NCI-H2227 (cell line): ENCODE measurements around the gene OSBPL5.
A peak's percentile ranks its signal among the peaks of the same experiment; 100 is the strongest.

Experiments
- DNase-seq: peaks from one replicate; lab custom pipeline; 2025; ENCODE audit not compliant: unreplicated experiment; lab: John Stamatoyannopoulos, UW

Gene OSBPL5

GRCh38 chr11:3060436-3061025 is 104.6 kb downstream of the OSBPL5 start:
- DNase-seq = no peak

GRCh38 chr11:3058753-3059664 is 106.1 kb downstream of the OSBPL5 start:
- no peak for DNase-seq

GRCh38 chr11:3057069-3057963 is 107.8 kb downstream of the OSBPL5 start, which contains the start of gene CARS1:
Gene CARS1, minus strand, starts transcription at chr11:3057423. Its CDS starts 56 bp downstream, at chr11:3057367.
- peak; percentile 98 for DNase-seq

DNA sequence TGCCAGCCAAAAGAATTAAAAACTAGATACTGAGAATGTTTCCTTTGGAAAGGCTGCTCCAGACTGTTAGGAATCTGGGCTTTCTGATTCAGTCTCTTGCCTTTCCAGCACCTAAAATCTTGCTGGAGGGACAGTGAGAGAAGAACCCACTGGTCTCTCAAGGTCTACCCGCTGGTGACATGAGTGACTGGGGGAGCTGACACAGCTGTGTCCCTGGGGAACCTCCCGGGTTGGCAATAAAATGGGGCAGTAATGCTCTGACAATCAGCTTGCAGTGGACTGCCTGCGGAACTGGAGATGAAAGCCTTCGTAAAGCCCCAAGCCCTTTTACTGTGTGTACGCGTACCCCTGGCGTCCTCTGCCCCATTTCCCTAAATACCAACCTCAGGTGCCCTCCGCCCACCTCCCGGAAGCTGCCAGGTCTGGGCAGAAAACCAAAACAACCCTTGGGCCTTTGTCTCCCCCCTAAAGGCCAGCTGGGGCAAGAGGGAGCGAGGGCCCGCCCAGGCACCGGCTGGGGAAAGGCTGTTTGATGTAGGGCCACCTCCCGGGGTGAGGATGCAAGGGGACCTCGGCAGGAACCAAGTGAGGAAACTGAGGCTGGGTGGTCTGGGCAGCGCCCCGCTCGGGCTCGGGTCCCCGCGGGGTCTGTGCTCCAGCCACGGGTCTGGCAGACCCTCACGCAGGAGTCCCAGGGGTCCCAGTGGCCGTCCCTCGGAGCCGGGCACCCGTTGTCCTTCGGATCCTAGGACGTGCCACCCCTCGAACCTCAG is 108.6 kb downstream of the OSBPL5 start:
- no peak for DNase-seq

DNA sequence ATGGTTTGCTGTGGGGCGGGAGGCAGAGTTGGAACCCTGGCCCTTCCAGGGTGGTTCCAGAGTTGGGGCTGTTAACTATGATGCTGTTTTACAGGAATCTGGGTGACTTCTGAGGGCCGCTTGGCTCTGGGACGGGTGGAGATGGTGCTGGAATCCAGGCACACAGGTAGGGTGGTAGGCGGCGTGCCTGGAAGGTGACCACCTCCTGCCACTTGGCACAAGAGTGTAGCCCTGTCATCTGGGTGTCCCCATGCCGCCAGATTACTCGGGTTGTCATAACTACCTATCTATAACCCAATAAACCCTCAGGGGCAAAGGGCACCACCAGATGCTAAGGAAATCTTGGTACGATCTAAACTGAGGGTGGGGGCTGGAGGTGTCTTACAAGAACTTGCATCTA is 109.2 kb downstream of the OSBPL5 start:
- no peak for DNase-seq

DNA sequence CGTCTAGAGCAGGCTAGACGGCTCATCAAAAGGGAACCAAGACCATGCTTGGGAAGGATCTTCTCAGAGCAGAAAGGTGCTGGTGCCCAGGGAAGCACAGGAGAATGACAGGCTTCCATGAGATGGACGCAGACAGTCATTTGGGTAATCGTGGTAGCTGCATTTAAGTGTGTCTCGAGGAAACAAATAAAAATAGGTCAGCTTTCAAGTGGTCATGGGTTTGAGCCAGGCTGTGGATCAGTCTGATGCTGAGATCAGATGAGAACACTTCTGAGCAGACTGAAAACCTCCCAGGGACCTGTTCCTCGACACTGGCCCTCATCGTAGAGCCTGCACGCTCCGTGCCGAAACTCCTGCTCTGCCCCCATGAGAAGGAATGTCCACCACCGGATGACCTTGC is 112.5 kb downstream of the OSBPL5 start:
- DNase-seq = peak; percentile 77

GRCh38 chr11:3052109-3052479 is 113.0 kb downstream of the OSBPL5 start:
- peak; percentile 94 for DNase-seq

DNA sequence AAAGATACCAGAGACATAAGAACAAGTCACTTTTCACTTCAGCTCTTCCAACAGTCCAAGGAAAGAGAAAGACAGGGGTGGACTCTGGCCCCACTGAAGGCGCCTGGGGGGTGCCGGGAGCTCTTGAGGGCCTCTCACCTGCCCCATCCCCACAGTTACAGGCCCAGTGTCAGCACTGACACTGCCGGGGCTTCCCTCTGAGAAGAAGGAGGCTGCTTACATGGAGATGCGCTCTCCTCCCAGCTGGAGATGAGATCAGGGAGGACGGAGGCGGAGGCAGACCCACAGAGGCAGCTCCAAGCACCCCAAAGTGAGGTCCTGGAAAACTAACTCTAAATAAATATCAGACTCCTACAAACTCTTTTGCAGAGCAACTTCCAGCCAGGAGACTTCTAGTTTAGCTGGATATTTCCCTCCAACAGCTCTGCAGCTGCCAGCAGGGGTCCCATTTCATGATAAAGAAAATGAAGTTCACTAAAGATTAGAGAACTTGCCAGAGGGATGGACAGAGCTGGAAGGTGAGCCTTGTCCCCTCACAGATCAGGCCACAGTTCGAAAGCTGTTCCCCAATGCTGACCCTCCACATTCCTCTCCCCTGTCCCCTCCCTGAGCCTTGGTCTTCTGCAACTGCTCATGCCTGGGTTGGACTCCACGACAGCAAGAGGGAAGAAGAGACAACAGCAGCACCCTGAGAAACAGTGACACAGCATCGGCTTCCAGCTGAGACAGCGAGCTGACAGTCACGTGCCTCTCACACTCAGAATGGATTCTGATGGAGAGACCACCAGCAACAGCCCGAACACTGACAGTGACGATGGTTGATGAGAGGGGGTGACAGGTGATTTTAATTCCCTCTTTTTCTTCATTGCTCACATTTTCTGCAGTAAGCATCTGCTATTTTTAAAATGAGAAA is 113.7 kb downstream of the OSBPL5 start:
- no peak for DNase-seq

- DNase-seq = no peak
Observed at GRCh38 chr11:3050386-3051195, 114.5 kb downstream of the OSBPL5 start.

DNA sequence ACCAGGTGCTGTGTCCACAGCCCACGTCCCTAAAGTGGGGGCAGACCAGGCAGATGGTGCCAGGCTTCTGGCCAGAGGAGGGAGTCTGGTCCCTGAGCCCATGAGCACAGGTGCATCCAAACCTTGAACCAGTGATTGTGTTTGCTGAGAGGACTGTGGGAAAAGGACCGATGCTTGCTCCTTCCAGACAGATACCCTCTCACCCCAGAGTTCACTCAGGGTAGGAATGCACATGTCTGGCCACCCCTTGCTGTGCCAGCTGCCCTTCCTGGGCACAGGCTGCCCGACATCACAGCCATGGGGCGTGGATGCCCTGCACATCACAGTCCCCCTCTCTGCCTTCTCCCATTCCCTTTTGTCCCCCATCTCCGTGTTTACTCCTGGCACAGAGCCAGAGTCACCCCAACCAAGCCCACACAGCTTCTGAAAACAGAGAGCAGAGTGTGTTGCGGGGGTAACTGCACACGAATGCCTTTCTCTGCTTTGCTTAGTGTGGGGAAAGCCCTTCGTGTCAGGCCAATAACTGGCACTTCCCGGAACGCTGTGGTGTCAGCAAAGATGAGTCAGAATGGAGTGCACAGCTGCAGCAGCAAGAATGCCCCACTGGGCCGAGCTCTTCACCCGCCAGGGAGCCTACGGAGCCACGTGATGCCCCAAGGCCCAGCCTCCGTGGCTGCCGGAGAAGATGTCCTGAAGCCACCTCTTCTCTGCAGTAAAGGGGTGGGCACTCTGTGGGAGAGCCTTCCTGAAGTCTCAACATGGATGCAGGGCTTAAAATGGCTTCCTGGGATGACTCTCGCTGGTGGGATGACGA is 115.5 kb downstream of the OSBPL5 start:
- peak; percentile 89 for DNase-seq

DNA sequence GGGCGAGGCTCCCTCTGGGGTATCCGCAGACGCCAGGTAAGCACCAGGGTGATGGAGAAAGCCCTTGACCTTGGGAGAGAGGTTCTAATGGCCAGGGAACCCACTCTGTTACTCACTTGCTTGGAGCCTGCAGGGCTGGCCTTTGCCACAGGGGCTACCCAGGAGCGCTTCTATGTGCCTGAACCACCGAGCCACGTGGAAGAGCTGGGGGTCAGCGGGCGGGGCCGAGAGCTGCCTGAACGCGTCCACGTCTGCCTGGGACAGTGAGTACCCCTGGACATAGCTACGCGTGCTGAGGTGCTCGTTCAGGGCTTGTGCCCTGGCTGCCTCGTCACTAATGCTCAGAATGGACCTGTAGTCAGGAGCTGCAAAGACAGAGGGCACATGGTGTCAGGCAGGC is 117.5 kb downstream of the OSBPL5 start:
- DNase-seq = no peak

- no peak for DNase-seq
Observed at GRCh38 chr11:3046641-3047040, 118.5 kb downstream of the OSBPL5 start.

DNA sequence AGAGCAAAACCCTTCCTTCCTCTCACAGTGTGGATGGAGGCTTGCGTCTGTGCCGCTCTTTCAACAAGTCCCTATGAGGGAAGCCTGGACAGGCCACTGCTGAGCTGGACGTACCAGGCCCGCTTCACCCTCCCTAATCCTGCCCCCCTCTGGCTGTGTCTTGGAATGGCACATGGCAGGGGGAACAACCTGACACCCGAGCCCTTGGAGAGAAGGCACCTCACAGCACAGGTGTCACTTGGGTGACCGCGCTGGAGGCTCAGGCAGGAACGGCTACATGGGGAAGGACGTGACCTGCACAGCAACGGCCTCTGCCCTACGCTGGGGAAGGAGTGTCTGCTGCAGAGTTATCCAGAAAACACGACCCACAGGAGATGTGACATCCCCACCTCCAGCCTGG is 118.9 kb downstream of the OSBPL5 start:
- no peak for DNase-seq

DNA sequence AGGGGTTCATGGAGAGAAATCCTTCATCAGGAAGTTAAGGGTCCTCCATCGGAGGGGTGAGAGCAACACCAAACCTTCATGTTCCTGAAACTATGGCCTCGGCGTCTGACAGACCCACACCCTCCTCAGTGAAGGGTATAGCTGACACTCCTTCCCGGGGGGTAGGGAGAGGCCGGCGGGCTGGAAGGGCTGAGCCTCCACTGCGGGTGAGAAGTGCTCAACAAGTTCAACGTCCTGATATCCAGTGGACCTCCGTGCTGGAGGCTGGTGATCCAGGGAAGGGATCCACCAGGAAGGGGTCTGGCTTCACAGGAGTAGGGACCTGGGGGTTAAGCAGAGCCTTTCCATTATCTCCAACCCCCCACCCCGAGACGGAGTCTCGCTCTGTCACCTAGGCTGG is 120.2 kb downstream of the OSBPL5 start:
- DNase-seq = no peak

DNA sequence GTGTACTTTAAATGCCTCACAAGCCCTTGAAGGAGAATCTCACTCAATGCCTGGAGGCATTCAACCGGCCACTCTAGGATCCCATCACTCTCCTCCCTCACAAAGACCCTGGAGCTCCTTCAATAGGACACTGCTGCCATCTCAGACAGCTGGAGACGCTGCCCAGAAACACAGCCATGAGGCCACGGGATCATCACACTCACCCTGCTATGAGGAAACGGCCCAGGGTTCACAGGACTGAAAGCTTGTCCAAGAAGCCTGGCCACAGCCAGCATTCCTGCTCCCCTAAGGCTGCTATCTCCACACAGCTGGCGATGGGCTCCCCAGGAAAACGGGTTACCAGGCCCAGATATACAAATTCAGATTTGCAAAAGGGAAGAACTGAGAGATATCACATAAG is 121.1 kb downstream of the OSBPL5 start:
- no peak for DNase-seq

DNA sequence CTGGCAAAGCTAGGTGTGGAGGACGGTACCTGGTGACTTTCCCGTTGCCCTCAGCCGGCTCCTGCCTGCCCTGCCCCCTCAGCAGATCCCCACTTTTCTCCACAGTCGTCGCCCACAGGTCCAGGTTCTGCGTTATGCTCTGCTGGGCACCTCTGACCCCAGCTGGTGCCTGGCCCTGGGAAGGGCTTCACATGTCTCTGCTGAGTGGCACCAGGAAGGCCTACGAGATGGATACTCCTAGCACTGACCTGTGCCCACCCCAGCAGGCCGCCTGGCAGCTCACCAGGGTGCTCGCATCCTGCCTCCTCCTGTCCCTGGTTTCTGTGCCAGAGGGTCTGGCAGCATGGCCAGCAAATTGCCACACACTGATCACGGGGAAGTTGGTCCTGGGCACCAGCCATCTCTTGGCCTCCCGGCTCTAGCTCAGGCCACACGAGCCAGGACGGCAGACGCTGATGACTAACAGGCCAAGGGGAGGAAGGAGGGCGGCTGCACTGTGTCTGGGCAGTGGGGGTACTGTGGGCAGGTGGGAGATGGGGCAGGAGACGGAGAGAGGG is 121.7 kb downstream of the OSBPL5 start:
- DNase-seq = no peak

GRCh38 chr11:3042496-3043314 is 122.4 kb downstream of the OSBPL5 start:
- no peak for DNase-seq
